Measurements from ENCODE around the gene RAPGEF3.
A peak's percentile ranks its signal among the peaks of the same experiment; 100 is the strongest.

Gene RAPGEF3

GRCh38 chr12:47743311-47743860, 15.3 kb downstream of the RAPGEF3 start:
- no peak for DNase-seq (ENCODE audit: low read depth)
- H3K4me3 ChIP-seq (ENCODE audit: low read depth, low read length): no peak overlapping the region
- no peak for TF ChIP-seq CTCF (IDR thresholded peaks at IDR 0.05; ENCODE audit: low read depth, low read length, missing control alignments)

- peak; percentile 99 for TF ChIP-seq CTCF (IDR thresholded peaks at IDR 0.05; ENCODE audit: low read depth, low read length, missing control alignments)
- DNase-seq (ENCODE audit: low read depth): no peak
- H3K4me3 ChIP-seq (ENCODE audit: low read depth, low read length): no peak overlapping the region
Observed at GRCh38 chr12:47742253-47742825, 16.3 kb downstream of the RAPGEF3 start.

GRCh38 chr12:47741340-47741703, 17.4 kb downstream of the RAPGEF3 start:
- no peak for TF ChIP-seq CTCF (IDR thresholded peaks at IDR 0.05; ENCODE audit: low read depth, low read length, missing control alignments)
- no peak for DNase-seq (ENCODE audit: low read depth)
- H3K4me3 ChIP-seq (ENCODE audit: low read depth, low read length): no peak overlapping the region

DNA sequence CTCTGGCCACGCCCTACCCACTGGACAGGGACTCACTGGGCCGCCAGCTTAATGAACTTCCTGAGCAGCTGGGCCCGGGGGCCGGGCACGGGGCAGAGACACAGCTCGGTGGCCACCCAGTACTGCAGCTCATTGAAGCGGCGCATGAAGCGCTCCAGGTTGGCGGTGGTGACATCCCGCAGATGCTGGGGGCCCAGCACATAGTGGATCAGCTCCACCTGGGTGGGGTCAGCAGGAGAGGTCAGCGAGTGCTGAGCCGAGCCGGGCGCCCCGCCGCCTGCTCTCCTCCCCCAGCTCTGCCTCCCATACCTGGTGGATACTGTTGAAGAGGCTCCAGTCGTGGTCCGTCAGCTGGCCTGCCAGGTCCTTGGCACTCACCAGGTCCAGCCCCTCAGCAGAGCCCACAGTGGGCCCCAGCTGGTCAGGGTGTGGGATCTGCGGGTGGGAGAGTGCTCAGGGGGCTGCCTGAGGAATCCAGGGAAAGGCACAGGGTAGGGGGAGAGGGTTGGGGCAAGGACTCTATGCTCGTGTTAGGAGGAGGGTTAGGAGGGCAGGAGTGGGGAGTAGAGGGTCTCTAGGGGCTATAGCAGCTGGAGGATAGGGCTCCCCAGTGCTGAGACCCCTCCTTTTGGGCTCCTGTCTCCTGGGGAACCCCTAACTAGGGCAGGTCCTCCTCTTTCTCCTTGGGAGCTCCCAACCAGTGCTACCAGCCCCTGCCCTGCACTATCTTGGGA, 17.9 kb downstream of the RAPGEF3 start:
- H3K4me3 ChIP-seq (ENCODE audit: low read depth, low read length): no peak overlapping the region

DNA sequence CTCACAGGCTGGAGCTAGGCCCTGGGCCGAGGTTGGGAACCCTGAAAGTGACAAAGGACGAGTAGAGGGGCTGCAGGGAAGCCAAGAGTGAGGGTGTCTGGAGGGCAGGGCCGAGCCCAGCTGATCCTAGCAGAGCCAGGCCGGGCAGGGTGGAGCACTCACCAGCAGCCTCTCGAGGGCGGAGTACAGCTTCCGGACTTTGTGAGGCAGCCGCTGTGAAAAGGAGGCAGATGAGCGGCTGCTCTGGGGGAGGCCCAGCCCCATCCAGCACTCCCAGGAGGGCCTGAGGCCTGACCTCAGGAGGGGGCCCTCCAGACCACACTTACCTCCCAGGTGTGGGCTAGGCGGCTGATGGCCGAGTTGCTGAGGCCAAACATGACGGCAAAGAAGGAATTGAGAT, 18.7 kb downstream of the RAPGEF3 start:
- TF ChIP-seq CTCF (IDR thresholded peaks at IDR 0.05; ENCODE audit: low read depth, low read length, missing control alignments): no peak
- H3K4me3 ChIP-seq (ENCODE audit: low read depth, low read length): no peak overlapping the region
- no peak for DNase-seq (ENCODE audit: low read depth)

More for the DNA sequence above, 17.9 kb downstream of the RAPGEF3 start:
- no peak for DNase-seq (ENCODE audit: low read depth)
- TF ChIP-seq CTCF (IDR thresholded peaks at IDR 0.05; ENCODE audit: low read depth, low read length, missing control alignments): no peak

DNA sequence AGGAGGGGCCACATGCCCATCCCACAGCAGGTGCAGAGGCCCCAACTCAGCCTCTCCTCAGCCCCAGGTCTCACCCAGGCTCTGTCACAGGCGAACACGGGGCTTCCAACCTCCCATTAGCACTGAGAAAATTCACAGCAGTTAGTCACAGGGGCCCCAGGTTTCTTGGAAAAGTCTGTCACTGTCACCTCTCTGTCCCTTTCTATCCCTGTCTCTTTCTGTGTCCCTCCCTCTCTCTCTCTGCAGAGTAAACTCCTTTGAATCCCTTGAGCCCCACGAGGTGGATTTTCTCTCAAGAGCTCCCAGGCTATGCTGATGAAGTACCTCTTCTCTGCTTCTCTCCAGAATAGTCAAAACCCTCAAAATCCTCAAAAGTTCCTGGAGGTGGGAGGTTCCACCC, 19.4 kb downstream of the RAPGEF3 start:
- no peak overlapping the region for H3K4me3 ChIP-seq (ENCODE audit: low read depth, low read length)
- no peak for DNase-seq (ENCODE audit: low read depth)
- TF ChIP-seq CTCF (IDR thresholded peaks at IDR 0.05; ENCODE audit: low read depth, low read length, missing control alignments): no peak

All from GM12864 (cell line).